Activated naive CD8-positive, alpha-beta T cell treated with anti-CD3 and anti-CD28 coated beads, Interleukin-2, amount 50 U/mL, for 16 hours (primary cell): ENCODE data around the gene GALP.
"Not testable (repeated sequence)": the region's sequence is repeated elsewhere in the genome, so short reads cannot be mapped to it uniquely, and the experiment has no call there.

ENCODE experiments used
- DNase-seq: peaks from one replicate; pipeline ENCODE4 v3.0.0-alpha.2; 2020; ENCODE audit warnings: low read depth, low spot score

GALP gene

GRCh38 chr19:56175861-56176307, at the start of gene GALP:
TSS of gene GALP (plus strand) at chr19:56176008. CDS start at chr19:56177109, 1,101 bp downstream.
- DNase-seq, result not testable (repeated sequence)

- DNase-seq, result no peak
Measured at GRCh38 chr19:56126983-56127780, 48.6 kb upstream of the GALP start.

DNA sequence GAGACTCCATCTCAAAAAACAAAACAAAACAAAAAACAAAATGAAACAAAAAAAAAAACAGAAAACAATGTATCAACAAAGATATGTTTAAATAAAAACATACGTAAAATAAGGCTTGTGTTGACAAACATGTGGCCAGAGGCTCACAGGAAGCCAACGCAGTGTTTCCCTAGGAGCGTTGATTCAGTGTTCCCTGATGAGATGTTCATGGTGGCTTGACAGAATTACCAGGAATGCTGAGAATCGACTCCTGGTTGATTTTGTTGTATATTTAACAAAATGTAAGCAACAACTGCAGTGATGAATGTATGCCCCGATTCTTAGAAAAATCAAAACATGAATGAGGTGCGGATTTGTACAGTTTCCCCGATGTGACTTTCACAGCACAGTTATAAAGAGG, 45.8 kb upstream of the GALP start:
- DNase-seq, result no peak

DNA sequence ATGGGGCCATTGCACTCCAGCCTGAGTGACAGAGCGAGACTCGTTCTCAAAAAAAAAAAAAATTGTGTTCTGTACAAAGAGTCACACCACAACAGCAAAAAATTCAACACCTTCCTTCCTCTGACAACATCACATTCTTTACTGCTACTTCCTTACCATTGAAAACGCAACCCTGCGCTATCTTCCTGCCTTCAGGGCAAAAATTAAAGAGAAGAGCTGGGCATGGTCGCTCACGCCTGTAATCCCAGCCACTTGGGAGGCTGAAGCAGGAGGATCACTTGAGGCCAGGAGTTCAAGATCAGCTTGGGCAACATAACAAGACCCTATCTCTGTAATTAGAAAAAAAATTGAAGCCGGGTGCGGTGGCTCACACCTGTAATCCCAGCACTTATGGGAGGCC, 44.2 kb upstream of the GALP start:
- no peak for DNase-seq

- DNase-seq, result no peak
Measured at GRCh38 chr19:56132316-56132822, 43.4 kb upstream of the GALP start.

- no peak for DNase-seq
Measured at GRCh38 chr19:56133858-56134653, 41.8 kb upstream of the GALP start.

- DNase-seq, result no peak
Measured at GRCh38 chr19:56134654-56134921, 41.2 kb upstream of the GALP start.

DNA sequence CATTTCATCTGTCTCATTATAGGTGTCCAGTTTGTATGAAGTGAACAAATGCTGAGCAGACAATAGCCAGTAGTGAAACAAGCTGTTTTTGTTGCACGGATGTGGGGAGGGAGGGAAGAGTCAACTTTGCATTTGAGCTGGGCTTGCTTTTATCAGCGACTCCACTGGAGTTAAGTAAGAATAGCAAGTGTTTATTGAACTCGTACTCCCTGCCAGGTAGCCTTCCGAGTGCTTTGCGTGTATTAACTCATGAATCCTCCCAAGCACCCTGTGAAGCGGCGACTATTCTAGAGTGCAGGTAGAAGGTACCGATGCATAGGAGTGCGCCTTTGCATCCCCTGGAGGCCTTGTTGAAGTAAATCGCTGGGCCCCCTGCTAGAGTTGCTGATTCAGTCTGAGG, 39.4 kb upstream of the GALP start:
- DNase-seq, result no peak

GRCh38 chr19:56137405-56137804, 38.4 kb upstream of the GALP start:
- no peak for DNase-seq

DNA sequence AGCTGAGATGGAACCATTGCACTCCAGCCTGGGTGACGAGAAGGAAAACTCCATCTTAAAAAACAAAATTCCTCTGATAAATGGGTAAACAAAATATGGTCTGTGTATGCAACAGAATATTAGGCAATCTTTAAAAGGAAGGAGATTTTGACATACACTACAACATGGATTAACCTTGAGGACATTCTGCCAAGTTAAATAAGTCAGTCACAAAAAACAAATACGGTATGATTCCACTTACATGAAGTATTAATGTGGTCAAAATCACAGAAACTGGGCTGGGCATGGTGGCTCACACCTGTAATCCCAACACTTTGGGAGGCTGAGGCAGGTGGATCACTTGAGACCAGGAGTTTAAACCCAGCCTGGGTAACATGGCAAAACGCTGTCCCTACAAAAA, 37.7 kb upstream of the GALP start:
- no peak for DNase-seq

GRCh38 chr19:56139847-56140582, 35.8 kb upstream of the GALP start:
- no peak for DNase-seq

DNA sequence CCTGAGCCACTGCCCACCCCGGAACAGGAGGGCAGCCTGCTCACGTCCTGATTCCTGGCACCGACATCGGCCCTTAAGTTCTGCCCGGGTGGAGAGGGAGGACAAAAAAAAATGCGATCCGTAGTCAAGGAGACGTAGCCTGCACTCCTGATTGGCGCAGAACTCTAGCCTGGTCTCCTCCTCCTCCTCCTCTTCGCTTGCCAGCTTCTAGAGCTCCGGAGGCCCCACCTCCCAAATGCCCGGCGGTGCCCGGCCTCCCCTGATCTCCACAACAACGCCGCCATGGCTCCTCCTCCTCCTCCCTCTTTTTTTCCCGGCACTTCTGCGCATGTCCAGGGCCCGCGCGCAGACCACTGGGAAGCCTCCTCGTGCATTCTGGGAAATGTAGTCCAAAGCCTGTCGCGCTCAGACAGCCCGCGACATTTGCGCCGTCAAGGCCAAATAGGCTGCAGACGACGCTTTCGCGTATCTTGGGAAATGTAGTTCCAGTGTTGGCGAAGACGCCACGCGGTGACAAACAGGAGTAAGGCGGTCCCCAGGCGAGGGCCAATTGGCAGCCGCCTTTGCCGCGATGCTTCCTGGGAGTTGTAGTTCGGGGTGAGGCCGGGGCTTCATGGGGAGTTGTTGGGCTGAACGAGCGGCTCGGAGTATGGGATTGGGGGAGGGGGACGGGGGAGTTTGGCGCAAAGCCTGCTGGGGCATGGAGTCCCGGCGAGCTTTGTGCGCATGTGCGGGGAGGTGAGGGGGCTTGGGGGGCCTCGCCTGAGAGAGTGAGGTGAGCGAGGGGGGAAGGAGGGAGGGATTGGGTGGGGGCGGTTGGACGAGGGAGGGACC, 35.0 kb upstream of the GALP start, which contains the start of gene ZNF444:
Gene ZNF444, plus strand, starts transcription at position 705 of the 834 bp plus-strand sequence. CDS start 5,625 bp downstream, outside the sequence.
- DNase-seq, result peak; percentile 99

- no peak for DNase-seq
Measured at GRCh38 chr19:56141417-56141993, 34.3 kb upstream of the GALP start.

DNA sequence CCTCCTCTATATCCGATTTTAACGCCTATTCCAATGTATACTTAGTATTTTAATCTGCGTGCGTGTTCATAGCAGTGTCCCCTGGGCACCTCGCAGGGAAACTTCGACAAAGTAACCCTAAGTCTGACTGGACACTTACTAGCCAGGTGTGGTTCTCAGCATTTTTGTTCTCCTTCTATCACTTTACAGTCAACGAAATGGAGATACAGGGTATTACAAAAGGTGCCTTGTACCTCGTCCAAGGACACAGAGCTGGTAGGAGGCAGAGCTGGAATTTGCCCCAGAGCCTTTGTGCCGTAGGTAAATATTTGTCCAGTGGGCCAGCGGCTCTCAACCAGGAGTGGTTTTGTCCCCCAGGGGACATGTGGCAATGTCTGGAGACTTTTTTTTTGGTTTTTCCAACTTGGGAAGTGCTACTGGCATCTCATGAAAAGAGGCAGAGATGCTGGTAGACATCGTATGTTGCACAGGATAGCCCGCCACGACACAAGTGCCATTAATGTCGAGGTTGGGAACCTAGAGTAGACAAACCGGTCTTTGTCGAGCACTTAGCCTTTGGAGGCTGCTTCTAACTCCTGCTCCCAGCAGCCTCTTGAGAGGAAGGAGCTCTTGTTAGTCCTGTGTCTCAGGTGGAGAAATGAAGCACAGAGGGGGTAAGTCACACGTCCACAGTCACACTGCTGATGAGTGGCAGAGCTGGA, 33.6 kb upstream of the GALP start:
- DNase-seq, result no peak

DNA sequence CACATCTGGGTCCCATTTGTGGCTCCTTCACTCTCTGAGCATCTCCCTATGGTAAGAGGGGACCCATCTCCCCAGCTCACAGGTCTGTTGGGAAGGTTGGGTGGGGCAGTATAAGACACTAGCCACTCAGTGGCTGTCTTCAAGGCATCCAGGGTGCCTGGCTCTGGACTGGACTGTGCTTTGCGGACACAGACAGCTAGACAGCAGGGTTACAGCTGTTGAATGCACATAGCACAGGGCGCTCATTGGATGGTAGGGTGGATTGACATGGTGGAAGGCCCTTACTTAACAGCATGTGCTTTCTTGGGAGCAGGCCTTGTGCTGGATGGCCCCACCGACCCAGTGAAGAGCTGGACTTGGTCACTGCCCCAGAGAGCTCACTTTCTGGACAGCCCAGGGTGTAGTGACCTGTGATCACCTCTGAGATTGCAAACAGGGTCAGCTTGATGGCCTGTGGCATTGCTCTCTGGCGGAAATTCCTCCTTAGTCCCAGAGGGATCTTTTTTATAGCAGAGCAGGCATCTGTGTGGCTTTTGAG, 32.8 kb upstream of the GALP start:
- DNase-seq, result no peak

GRCh38 chr19:56144376-56144775, 31.4 kb upstream of the GALP start:
- no peak for DNase-seq

DNA sequence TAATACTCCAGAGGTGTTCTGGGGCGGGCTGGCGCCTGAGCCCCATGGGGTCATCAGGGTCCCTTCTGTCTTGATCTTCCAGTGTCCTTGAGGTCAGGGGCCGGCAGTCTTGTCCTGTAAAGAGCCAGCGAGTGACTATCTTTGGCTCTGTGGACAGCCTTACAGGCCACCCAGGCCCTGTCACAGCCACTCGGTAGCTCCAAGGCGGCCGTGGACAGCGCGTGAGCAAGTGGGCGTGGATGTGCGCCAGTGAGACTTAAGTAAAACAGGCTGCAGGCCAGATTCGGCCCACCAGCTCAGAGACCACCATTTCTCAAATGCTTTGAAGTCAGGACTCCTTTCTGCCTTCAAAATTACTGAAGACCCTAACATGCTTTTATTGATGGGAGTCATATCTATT, 31.0 kb upstream of the GALP start:
- no peak for DNase-seq

DNA sequence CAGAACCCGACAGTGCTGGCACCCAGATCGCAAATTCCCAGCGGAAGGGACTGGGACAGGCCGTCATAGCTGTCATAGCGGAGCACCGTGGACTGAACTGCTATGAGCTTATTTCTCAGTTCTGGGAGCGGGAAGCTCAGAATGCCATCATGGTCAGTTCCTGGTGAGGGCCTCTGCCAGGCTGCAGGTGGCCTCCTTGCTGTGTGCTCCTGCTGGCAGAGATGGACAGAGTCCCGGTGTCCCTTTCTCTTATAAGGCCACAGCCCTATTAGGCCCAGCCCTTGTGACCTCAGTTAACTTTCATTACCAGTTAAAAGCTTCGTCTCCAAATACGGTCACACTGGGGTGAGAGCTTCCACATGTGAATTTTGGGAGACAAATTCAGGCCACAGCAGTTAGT, 30.1 kb upstream of the GALP start:
- DNase-seq, result no peak

DNA sequence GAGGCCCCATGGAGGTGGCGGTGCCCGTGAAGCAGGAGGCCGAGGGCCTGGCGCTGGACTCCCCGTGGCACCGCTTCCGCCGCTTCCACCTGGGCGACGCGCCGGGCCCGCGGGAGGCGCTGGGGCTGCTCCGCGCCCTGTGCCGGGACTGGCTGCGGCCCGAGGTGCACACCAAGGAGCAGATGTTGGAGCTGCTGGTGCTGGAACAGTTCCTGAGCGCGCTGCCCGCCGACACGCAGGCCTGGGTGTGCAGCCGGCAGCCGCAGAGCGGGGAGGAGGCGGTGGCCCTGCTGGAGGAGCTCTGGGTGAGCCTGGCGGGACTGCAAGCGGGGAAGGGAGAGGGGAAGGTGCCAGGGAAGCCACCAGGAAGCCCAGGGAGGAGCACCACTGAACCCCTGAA, 28.9 kb upstream of the GALP start:
- no peak for DNase-seq

DNA sequence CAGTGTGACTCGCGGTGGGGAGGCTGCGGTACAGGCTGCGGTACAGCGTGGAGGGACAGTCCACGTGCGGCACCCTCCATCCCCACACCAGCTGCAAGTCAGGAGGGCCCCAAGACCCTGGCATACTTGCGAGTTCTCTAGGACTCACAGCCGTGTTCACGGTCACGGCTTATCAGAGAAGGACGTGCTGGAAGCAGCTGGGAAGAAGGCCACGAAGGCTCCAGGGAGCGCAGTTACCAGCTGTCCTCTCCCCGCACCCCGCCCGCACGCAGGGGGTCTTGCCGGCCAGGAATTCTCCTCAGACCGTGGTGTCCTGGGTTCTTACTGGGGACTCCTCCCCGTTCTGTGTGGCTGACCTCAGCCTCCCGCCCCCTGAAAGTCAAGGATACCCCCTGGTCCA, 28.5 kb upstream of the GALP start:
- DNase-seq, result no peak
